ENCODE measurements around the gene PSMC3IP. TPM values are rescaled to one million over a fixed set of nuclear protein-coding genes. Genes with fewer than 3 reads are reported as not detected.

PSMC3IP gene
- total RNA-seq, 6 donors from 2014 or later: 1.9 to 6.8 (median 3.8) TPM; not detected in 1

GRCh38 chr17:42585353-42585752 lies 7.8 kb upstream of the PSMC3IP start:
- DNase-seq (peak in 1 of 2 donors; percentile 36), ATAC-seq (ENCODE audit: low FRiP score in 2 of 2) (peak; percentile 52 to 53)
- H3K9me3 ChIP-seq: no peaks in the 10 kb centered on the region
- no peaks in the 10 kb centered on the region for H3K27me3 ChIP-seq
- H3K27ac ChIP-seq: peak overlapping the region in 3 of 4 donors; percentile 38 to 52 (median 39)
- TF ChIP-seq CTCF (IDR thresholded peaks at IDR 0.05) (no peak), EP300 (IDR thresholded peaks at IDR 0.05) (no peak), POLR2A (IDR thresholded peaks at IDR 0.05) (peak in 1 of 4 donors; percentile 15)
- H3K4me1 ChIP-seq: peaks cover 11 to 16% (median 13%) of the 10 kb centered on the region in 4 donors
- peaks cover 47 to 96% (median 84%) of the 10 kb centered on the region in 4 donors for H3K36me3 ChIP-seq
- no peak overlapping the region for H3K4me3 ChIP-seq
- 7 to 13% methylated on average over 1 of the region's 1 CpG for WGBS, 2 donors

- H3K36me3 ChIP-seq: peaks cover 47 to 96% (median 83%) of the 10 kb centered on the region in 4 donors
- TF ChIP-seq POLR2A (IDR thresholded peaks at IDR 0.05) (no peak), CTCF (IDR thresholded peaks at IDR 0.05) (no peak), EP300 (IDR thresholded peaks at IDR 0.05) (no peak), POLR2AphosphoS5 (IDR thresholded peaks at IDR 0.05) (no peak)
- peak overlapping the region in 3 of 4 donors; percentile 38 to 52 (median 39) for H3K27ac ChIP-seq
- DNase-seq: no peak
- no peaks in the 10 kb centered on the region for H3K9me3 ChIP-seq
- 85 to 87% methylated on average over 9 of the region's 9 CpGs for WGBS, 2 donors
- no peaks in the 10 kb centered on the region for H3K27me3 ChIP-seq
- no peak overlapping the region for H3K4me3 ChIP-seq
- ATAC-seq (ENCODE audit: low FRiP score in 2 of 2): peak in 1 of 2 donors; percentile 65
- H3K4me1 ChIP-seq: peaks cover 11 to 16% (median 13%) of the 10 kb centered on the region in 4 donors
These were observed 7.4 kb upstream of the PSMC3IP start for GRCh38 chr17:42584880-42585279.

GRCh38 chr17:42581744-42582270 lies 4.3 kb upstream of the PSMC3IP start:
- 91% methylated on average over 10 of the region's 10 CpGs; no CpG with 5 or more reads in 1 of the 2 donors for WGBS, 2 donors
- Histone ChIP-seq H3K27ac (no peak overlapping the region), H3K9me3 (no peaks in the 10 kb centered on the region), H3K4me3 (no peak overlapping the region), H3K36me3 (peaks cover 35 to 75% (median 57%) of the 10 kb centered on the region in 4 donors), H3K27me3 (no peaks in the 10 kb centered on the region), H3K4me1 (peaks cover 23 to 32% (median 28%) of the 10 kb centered on the region in 4 donors)
- DNase-seq: no peak
- TF ChIP-seq CTCF (IDR thresholded peaks at IDR 0.05) (no peak), POLR2A (IDR thresholded peaks at IDR 0.05) (no peak), EP300 (IDR thresholded peaks at IDR 0.05) (no peak), POLR2AphosphoS5 (IDR thresholded peaks at IDR 0.05) (no peak)
- ATAC-seq (ENCODE audit: low FRiP score in 2 of 2): no peak

GRCh38 chr17:42579794-42580551 lies 2.4 kb upstream of the PSMC3IP start:
- WGBS, 2 donors: 46 to 52% methylated on average over 2 of the region's 2 CpGs
- no peaks in the 10 kb centered on the region for H3K9me3 ChIP-seq
- H3K4me3 ChIP-seq: no peak overlapping the region
- H3K27ac ChIP-seq: no peak overlapping the region
- H3K27me3 ChIP-seq: no peaks in the 10 kb centered on the region
- peaks cover 16 to 25% (median 21%) of the 10 kb centered on the region in 4 donors for H3K4me1 ChIP-seq
- DNase-seq: no peak
- H3K36me3 ChIP-seq: peaks cover 32 to 62% (median 48%) of the 10 kb centered on the region in 4 donors
- ATAC-seq (ENCODE audit: low FRiP score in 2 of 2): no peak
- TF ChIP-seq EP300 (IDR thresholded peaks at IDR 0.05): no peak
- TF ChIP-seq CTCF (IDR thresholded peaks at IDR 0.05): no peak
- TF ChIP-seq POLR2A (IDR thresholded peaks at IDR 0.05): no peak
- TF ChIP-seq POLR2AphosphoS5 (IDR thresholded peaks at IDR 0.05): no peak

Measured in upper lobe of left lung (tissue), 6 donors.